HG03469 (cell line): ENCODE results near the gene ALOX12.
"Not testable (repeated sequence)": the region's sequence is repeated elsewhere in the genome, so short reads cannot be mapped to it uniquely, and the experiment has no call there.

ENCODE experiments used
- ATAC-seq: cut with Tn5 transposase; IDR thresholded peaks from one replicate; pipeline ENCODE4 v1.9.1; 2021; ENCODE audit warnings: mild to moderate bottlenecking, moderate library complexity, moderate number of reproducible peaks; ENCODE audit not compliant: unreplicated experiment

The ALOX12 gene, protein sequence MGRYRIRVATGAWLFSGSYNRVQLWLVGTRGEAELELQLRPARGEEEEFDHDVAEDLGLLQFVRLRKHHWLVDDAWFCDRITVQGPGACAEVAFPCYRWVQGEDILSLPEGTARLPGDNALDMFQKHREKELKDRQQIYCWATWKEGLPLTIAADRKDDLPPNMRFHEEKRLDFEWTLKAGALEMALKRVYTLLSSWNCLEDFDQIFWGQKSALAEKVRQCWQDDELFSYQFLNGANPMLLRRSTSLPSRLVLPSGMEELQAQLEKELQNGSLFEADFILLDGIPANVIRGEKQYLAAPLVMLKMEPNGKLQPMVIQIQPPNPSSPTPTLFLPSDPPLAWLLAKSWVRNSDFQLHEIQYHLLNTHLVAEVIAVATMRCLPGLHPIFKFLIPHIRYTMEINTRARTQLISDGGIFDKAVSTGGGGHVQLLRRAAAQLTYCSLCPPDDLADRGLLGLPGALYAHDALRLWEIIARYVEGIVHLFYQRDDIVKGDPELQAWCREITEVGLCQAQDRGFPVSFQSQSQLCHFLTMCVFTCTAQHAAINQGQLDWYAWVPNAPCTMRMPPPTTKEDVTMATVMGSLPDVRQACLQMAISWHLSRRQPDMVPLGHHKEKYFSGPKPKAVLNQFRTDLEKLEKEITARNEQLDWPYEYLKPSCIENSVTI

DNA sequence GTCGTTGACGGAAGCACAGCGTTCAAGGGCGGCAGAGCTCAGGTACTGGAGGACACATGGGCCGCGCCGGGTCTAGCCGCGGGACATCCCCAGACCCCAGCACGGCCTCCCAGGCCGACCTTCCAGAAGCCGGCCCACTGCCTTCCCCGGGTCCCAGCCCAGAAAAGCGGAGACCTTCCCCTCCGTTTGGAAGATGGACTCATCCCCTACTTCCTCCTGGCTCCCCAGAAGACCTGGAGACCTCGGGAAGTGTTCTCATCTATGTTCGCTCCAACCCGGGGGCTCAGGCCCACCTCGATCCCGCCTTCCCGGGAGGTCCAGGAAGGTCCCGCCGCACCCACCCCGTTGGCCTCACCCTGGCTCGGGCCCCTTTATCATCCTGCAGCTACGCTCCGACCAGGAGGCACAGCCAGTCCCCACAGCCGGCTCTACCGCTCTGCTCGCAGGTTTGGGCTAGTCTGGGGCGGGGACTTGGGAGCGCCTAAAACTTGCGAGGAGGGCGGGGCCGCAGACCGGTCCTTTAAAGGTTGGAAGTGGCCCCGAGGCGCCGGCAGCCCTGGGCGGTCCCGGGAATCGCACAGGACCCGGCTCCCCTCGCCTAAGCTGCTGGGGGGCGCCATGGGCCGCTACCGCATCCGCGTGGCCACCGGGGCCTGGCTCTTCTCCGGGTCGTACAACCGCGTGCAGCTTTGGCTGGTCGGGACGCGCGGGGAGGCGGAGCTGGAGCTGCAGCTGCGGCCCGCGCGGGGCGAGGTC lies at the start of gene ALOX12:
Gene ALOX12, plus strand, starts transcription at position 550 of the 756 bp plus-strand sequence. Its CDS starts 69 bp downstream, at position 619.
- ATAC-seq, result no peak

DNA sequence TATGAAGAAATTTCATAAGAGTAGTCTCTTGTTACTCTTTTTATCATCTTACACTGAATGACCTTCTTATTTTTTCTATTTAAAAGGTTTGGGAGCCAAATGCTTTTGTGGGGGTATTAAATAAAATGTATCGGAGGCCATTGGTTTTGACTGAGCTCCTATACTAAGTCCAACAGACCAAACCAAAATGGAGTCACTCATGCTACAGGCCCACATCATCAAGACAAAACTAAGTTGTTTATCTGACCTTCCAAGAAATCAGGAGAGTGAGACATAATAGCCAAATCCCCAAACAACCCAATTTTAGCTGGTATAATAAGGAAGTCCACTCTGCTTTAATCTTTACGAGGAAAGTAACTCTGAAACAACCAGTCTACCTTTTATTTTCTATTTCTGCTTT lies 48.1 kb upstream of the ALOX12 start:
- no peak for ATAC-seq

- no peak for ATAC-seq
Observed at GRCh38 chr17:6948562-6948961, 47.3 kb upstream of the ALOX12 start.

- no peak for ATAC-seq
Observed at GRCh38 chr17:6948976-6949375, 46.9 kb upstream of the ALOX12 start.

- not testable (repeated sequence) for ATAC-seq
Observed at GRCh38 chr17:6950938-6951337, 44.9 kb upstream of the ALOX12 start.

GRCh38 chr17:6953689-6954088 lies 42.2 kb upstream of the ALOX12 start:
- no peak for ATAC-seq

- ATAC-seq, result no peak
Observed at GRCh38 chr17:6959700-6960099, 36.1 kb upstream of the ALOX12 start.

DNA sequence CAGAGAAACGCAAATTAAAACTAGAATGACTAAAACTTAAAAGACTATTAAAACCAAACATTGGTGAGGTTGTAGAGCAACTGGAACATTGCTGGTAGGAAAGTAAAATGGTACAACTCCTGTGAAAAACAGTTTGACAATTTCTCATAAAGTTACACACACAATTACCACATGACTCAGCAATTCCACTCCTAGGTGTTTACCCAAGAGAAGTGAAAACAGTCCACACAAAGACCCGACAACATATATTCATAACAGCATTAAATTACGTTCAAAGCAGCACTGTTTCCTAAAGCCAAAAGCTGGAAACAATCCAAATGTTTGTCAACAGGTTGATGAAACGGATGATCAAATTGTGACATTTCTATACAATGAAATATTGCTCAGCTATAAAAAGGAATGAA lies 26.5 kb upstream of the ALOX12 start:
- ATAC-seq, result no peak

DNA sequence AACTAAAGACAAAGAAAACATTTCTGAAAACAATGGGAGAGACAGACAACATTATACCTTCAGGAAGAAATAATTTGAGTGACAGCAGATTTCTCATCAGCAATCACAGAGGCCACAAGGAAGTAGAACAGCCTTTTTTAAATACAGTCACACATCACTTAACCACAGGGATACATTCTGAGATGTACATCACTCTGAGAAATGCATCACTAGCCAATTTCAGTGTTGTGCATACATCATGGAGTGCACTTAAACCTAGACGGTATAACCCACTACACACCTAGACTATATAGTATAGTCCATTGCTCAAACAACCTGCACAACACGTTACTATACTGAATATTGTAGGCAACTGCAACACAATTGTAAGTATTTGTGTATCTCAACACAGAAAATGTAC lies 24.9 kb upstream of the ALOX12 start:
- ATAC-seq, result no peak

DNA sequence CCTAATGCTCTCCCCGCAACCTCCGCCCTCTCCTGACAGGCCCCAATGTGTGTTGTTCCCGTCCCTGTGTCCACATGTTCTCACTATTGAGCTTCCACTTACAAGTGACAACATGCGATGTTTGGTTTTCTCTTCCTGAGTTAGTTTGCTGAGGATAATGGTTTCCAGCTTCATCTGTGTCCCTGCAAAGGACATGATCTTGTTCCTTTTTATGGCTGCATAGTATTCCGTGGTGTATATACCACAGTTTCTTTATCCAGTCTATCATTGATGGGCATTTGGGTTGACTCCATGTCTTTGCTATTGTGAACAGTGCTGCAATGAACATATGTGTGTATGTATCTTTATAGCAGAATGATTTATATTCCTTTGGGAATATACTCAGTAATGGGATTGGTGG lies 16.4 kb upstream of the ALOX12 start:
- not testable (repeated sequence) for ATAC-seq

DNA sequence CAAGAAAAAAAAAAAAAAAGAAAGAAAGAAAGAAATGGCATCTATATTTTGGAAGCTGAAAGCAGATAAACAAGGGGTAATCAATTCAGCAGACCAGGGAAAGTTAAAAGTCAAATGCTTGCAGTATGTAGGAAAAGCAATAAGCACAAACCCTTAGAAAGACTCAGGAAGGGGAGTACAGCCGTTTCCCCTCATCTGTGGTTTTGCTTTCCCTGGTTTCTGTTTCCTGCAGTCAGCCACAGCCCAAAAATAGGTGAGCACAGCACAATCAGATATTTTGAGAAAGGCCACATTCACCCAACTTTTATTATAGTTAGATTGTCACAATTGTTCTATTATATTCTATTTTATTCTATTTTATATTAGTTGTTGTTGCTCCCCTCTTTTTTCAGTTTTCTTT lies 14.4 kb upstream of the ALOX12 start:
- ATAC-seq, result no peak

GRCh38 chr17:6985266-6985665 lies 10.6 kb upstream of the ALOX12 start:
- no peak for ATAC-seq

- no peak for ATAC-seq
Observed at GRCh38 chr17:6986676-6987075, 9.2 kb upstream of the ALOX12 start.

DNA sequence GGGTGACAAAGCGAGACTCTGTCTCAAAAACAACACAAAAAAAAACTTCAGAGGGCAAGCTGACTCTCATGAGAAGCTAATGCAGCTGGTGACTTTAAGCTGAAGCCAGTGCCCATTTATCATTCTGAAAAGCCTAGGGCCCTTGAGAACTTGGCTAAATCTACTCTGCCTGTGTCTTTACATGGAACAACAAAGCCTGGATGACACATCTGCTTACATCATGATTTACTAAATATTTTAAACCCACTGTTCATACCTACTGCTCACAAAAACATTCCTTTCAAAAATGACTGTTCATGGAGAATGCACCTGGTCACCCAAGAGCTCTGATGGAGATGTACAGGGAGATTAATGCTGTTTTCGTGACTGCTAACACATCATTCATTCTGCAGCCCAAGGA lies 6.1 kb upstream of the ALOX12 start:
- ATAC-seq, result no peak

DNA sequence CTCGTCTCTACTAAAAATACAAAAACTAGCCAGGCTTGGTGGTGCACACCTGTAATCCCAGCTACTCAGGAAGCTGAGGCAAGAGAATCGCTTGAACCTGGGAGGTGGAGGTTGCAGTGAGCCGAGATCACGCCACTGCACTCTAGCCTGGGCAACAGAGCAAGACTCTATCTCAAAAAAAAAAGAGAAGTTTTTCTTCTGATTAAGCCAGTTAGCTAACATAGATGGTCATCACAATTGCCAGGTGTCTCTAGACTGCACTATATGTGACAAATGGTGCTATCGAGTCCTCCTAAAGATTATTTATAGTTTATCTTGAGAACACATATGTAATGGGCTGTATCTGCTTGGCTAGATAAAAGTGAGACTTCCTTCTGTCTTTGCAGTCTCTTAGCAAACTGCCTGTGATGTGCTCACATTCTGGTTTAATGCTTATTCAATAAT lies 2.2 kb upstream of the ALOX12 start:
- ATAC-seq, result not testable (repeated sequence)

DNA sequence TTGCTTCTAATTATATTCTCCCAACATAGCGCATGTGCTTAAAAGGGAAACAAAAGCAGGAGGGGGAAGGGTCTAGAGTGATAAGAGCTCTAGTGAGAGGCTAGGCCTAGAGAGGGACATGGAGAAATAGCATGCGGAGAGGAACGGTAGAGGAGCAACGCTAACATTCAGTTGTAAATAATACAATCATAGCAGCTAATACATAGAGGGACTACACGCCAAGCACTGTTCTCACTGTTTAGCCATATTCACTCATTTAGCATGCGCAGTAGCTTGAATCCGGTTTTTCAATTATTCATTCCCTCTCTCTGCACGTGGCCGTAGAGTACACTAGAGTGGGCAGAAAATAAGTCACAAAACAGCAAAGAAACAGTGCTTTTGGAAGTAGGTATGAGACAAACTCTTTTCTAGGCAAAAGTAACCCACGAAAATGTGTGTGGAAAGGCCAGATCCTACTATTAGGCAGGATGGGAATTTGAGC lies 1.7 kb upstream of the ALOX12 start:
- ATAC-seq, result no peak

GRCh38 chr17:6994666-6995256 lies 1.1 kb upstream of the ALOX12 start:
- ATAC-seq, result no peak

DNA sequence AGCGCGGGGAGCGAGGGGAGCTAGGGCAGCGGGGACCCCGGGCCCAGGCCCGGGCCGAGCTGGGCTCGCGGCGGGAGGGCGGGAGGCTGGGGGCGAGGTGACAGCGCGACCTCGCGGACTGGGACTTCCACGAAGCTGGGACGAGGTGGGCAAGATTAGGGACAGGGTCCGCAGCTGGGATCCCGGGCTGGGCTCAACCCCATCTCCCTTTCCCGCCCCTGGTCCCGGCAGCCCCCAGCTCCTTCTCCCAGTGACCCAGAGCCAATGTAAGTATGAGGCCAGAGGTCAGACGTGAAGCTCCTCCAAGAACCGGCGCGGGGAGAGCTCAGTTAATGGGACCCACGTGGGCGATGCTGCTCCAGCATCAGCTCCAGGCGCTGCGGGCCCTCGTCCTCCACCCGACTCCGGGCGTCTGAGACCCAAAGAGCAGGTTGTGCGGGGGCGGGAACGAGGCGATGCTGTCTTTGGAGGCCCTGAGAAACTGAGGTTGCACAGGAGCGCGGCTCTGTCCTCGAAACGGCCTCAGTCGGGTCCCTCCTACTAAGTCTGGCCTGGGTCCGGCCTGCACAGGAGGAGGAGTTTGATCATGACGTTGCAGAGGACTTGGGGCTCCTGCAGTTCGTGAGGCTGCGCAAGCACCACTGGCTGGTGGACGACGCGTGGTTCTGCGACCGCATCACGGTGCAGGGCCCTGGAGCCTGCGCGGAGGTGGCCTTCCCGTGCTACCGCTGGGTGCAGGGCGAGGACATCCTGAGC lies 585 bp downstream of the ALOX12 start:
- no peak for ATAC-seq

GRCh38 chr17:6997171-6997570 lies 1.3 kb downstream of the ALOX12 start:
- ATAC-seq, result no peak

- no peak for ATAC-seq
Observed at GRCh38 chr17:6998855-6999508, 3.1 kb downstream of the ALOX12 start.
